WI38 (cell line): ENCODE measurements around the gene HAUS3.

Experiments used
- H3K4me3 ChIP-seq: 2 replicates; pipeline ENCODE4 v1.5.1; 2011; ENCODE audit warnings: low read depth, mild to moderate bottlenecking, control low read depth, low read length
- TF ChIP-seq, protein P1 (sequence below): IDR thresholded peaks from 2 replicates; pipeline ENCODE4 v1.5.1; 2012; ENCODE audit warnings: low read depth, mild to moderate bottlenecking, control low read depth, low read length

Gene HAUS3

DNA sequence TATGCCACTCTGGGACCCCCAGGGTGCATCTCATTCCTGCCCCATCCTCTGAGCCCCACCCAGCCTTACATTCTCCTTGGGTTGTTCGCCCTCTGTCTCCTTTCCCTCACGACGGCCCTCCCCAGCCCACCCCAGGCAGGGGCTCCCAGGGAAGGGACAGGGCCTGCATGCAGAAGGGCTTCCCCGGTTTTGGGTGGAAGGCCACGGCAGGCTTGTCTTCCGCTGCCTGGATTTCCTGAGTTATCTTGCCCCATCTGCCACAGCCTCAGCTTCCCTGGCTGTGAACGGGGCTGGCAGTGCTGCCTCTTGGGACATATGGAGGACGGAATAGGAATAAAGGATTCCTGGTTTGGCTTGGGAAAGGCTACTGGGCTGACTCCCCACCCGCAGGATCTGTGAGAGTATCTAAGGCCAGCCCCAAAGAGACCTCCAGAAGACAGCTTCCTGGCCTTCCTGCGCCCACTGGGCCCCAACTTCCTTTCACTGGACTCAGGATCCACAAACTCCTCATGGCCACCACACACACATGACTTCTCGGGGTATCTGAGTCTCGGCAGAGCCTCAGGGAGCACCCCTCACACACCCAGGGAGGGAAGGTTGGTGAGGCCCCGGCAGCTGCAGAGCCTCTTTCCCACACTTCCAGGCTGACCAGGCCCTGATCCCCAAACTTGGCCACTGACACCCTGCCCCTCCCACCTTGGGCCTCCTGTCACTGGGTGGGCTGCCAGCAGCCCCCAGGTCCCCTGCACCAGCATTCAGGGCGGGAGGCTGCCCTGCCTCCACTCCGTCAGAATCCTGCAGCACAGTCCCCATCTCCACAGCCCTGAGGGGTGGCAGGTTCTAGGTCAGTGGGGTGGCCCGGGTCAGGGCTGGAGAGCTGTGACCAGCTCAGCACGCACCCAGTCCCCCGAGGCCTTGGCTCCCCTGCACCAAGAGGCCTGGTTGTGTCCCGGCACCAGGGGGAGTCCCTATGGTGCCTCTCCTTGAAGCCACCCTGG is 23.5 kb upstream of the HAUS3 start:
- H3K4me3 ChIP-seq, result no peak overlapping the region
- TF ChIP-seq, protein P1, sequence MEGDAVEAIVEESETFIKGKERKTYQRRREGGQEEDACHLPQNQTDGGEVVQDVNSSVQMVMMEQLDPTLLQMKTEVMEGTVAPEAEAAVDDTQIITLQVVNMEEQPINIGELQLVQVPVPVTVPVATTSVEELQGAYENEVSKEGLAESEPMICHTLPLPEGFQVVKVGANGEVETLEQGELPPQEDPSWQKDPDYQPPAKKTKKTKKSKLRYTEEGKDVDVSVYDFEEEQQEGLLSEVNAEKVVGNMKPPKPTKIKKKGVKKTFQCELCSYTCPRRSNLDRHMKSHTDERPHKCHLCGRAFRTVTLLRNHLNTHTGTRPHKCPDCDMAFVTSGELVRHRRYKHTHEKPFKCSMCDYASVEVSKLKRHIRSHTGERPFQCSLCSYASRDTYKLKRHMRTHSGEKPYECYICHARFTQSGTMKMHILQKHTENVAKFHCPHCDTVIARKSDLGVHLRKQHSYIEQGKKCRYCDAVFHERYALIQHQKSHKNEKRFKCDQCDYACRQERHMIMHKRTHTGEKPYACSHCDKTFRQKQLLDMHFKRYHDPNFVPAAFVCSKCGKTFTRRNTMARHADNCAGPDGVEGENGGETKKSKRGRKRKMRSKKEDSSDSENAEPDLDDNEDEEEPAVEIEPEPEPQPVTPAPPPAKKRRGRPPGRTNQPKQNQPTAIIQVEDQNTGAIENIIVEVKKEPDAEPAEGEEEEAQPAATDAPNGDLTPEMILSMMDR, result no peak

DNA sequence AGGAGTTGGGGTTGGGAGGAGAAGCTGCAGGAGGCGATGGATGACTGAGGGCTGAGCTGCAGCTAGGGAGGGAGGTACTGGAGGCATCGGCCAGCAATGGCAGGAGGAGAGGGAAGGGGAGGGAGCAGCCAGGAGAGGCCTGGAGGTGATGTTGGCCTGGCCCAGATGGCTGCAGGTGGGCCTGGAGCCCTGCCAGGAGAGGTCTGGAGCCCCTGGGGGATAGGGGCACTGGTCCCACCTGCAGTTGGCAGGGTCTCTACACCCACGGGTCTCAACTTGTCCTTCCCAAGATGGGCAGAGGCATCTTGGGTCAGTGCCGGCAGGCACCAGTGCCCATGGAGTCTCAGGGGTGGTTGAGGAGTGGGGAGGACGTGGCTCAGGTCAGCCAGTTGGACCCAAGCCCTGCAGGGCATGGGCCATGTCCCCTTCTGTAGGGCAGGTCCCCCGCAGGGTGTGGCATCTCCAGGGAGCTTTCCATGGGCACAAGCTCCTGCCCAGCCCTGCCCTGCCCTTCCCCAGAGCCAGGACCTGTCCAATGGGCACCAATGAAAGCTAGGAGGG is 22.6 kb upstream of the HAUS3 start:
- H3K4me3 ChIP-seq, result no peak overlapping the region
- TF ChIP-seq, protein P1, result no peak

- TF ChIP-seq, protein P1, result no peak
- no peak overlapping the region for H3K4me3 ChIP-seq
These were observed 22.0 kb upstream of the HAUS3 start for GRCh38 chr4:2263926-2264321.

DNA sequence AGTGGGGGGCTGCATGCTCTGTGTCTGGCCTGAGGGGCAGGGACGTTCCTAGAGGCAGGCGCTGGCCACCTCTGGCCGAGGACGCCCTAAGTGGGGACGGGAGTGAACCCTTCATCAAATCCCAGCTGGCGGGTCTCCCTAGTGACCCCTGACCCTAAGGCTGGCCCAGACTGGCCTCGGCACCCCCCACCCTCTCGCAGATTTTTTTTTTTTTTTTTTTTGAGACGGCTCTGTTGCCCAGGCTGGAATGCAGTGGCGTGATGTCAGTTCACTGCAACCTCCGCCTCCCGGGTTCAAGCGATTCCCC is 21.0 kb upstream of the HAUS3 start:
- H3K4me3 ChIP-seq, result peak overlapping the region; percentile 67

DNA sequence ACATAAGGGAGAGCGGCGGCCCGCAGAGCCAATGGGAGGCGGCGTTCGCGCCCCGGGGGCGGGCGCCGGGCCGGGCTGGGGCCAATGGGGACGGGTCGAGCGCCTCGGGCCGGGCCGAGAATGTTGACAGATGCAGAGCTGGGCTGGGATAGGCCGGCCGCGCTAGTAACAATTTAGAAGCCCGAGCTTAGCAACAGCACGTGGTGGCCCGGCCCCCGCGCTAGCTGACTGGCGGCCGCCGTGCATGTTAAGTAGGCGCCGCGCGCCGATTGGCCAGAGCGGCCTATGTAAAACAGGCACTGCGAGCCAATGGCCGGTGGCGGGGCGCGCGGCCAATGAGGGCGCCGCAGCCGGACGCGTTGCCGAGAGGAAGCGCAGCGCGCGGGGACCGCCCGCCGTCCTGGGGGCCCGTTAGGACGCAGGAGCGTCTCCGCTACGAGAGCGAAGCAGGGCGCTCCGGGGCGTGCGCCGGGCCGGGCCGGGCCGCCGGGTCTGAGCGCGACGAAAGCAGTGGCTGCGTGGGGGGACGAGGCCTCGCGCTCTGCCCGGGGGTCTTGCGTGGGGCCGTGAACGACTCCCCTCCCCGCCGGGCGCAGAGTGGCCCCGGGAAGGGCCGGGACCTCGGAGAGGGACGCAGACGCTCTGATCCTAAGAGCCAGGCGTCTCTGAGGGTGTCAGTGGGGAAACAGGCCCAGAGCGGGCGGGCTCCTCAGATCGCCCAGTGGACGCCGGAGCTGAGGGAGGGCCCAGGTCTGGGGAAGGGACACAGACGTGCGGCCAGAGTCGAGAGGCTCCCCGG is 20.4 kb upstream of the HAUS3 start:
- TF ChIP-seq, protein P1, result no peak
- H3K4me3 ChIP-seq, result peak overlapping the region; percentile 67

More for the DNA sequence above, 21.0 kb upstream of the HAUS3 start:
- TF ChIP-seq, protein P1, result no peak

DNA sequence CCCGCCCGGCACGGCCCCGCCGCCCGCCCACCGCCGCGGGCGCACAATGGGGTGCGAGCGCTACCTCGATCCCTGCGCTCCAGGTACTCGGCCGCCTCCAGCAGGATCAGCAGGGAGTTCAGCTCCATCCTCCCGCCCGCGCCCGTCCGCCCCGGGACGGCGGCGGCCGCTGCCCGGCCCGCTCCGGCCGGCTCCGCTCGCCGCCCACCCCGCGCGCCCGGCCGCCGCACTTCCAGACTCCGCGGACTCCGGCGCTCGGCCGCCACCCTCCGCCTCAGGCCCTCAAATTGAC is 19.9 kb upstream of the HAUS3 start, which contains the start of gene MXD4:
Gene MXD4, minus strand, starts transcription at position 257 of the 292 bp plus-strand sequence. Its CDS starts 129 bp downstream, at position 128.
- peak within 1 kb of the TSS; percentile 84 for H3K4me3 ChIP-seq
- TF ChIP-seq, protein P1, result no peak
